Measurements from ENCODE around the gene ROBO1.
"Not testable (repeated sequence)": the region's sequence is repeated elsewhere in the genome, so short reads cannot be mapped to it uniquely, and the experiment has no call there.

ROBO1 gene

DNA sequence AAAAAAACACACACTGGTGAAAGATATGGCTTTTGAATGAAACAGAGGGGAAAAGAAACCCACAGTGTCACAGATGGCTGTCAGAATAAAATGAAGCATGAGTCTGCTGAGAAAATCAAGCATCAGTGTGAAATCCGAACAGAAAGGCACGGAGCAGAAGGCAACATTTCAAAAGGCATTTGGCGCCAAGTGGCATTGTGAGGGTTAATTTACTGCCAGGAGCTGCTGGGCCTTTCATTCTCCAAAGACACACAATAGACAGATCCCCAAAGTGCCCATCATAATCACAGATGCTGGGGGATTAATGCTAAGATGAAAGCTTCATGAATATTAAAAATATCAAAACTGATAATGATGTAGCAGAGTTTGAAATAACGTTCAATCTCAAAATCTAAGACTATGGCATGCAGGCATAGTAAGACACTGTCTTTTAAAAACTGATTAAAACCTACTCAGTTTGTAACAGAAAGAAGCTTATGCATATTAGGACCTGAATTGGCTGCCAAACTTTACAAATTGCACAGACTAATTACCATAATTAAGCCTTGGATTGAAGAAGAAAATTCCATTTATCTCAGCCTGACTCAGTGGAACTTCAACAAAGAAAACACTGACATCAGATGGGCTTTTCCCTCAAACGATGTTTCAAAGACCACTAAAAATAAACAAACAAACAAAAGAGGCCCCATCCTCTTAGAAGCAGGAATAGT lies 589.2 kb downstream of the ROBO1 start:
- in situ Hi-C loops (cut with HindIII; ENCODE audit: low sequenced_read_pairs) = no loop called here
- no peak for DNase-seq (ENCODE audit: low read depth)
- TF ChIP-seq, protein P1, sequence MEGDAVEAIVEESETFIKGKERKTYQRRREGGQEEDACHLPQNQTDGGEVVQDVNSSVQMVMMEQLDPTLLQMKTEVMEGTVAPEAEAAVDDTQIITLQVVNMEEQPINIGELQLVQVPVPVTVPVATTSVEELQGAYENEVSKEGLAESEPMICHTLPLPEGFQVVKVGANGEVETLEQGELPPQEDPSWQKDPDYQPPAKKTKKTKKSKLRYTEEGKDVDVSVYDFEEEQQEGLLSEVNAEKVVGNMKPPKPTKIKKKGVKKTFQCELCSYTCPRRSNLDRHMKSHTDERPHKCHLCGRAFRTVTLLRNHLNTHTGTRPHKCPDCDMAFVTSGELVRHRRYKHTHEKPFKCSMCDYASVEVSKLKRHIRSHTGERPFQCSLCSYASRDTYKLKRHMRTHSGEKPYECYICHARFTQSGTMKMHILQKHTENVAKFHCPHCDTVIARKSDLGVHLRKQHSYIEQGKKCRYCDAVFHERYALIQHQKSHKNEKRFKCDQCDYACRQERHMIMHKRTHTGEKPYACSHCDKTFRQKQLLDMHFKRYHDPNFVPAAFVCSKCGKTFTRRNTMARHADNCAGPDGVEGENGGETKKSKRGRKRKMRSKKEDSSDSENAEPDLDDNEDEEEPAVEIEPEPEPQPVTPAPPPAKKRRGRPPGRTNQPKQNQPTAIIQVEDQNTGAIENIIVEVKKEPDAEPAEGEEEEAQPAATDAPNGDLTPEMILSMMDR (IDR thresholded peaks at IDR 0.05; ENCODE audit: low read depth, low read length, missing control alignments) = no peak
- H3K4me3 ChIP-seq (ENCODE audit: low read depth, low read length) = no peak overlapping the region

DNA sequence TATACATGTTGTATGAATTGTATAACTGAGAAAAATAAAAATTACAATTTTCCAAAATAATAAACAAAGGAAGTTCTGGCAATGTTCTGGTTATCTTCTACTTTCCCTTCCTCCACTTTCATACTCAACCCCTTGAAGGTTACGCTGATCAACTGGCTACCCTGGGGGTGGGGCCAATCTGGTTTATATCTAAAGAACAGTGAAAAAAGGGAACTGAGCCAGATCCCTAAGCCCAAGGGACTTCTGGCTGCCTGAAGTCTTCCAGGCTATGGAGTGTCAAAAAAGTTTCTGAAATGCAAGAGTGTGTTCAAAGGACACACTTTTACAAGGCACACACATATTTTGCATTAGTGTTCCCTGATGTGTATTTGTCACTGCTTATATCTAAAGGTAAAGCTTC lies 591.9 kb downstream of the ROBO1 start:
- no peak overlapping the region for H3K4me3 ChIP-seq (ENCODE audit: low read depth, low read length)
- in situ Hi-C loops (cut with HindIII; ENCODE audit: low sequenced_read_pairs) = no loop called here
- no peak for DNase-seq (ENCODE audit: low read depth)
- TF ChIP-seq, protein P1 (IDR thresholded peaks at IDR 0.05; ENCODE audit: low read depth, low read length, missing control alignments) = no peak

GRCh38 chr3:79173259-79173658 lies 594.5 kb downstream of the ROBO1 start:
- H3K4me3 ChIP-seq (ENCODE audit: low read depth, low read length); DNase-seq (ENCODE audit: low read depth); in situ Hi-C loops (cut with HindIII; ENCODE audit: low sequenced_read_pairs): not testable (repeated sequence)

- DNase-seq (ENCODE audit: low read depth) = no peak
- H3K4me3 ChIP-seq (ENCODE audit: low read depth, low read length) = no peak overlapping the region
- TF ChIP-seq, protein P1 (IDR thresholded peaks at IDR 0.05; ENCODE audit: low read depth, low read length, missing control alignments) = no peak
- in situ Hi-C loops (cut with HindIII; ENCODE audit: low sequenced_read_pairs) = no loop called here
These were observed 595.6 kb downstream of the ROBO1 start for GRCh38 chr3:79172241-79172640.

GRCh38 chr3:79170021-79170420 lies 597.8 kb downstream of the ROBO1 start:
- in situ Hi-C loops (cut with HindIII; ENCODE audit: low sequenced_read_pairs) = no loop called here
- no peak overlapping the region for H3K4me3 ChIP-seq (ENCODE audit: low read depth, low read length)
- no peak for DNase-seq (ENCODE audit: low read depth)
- TF ChIP-seq, protein P1 (IDR thresholded peaks at IDR 0.05; ENCODE audit: low read depth, low read length, missing control alignments) = no peak

- TF ChIP-seq, protein P1 (IDR thresholded peaks at IDR 0.05; ENCODE audit: low read depth, low read length, missing control alignments) = no peak
- DNase-seq (ENCODE audit: low read depth) = peak; percentile 99
- in situ Hi-C loops (cut with HindIII; ENCODE audit: low sequenced_read_pairs) = no loop called here
- no peak overlapping the region for H3K4me3 ChIP-seq (ENCODE audit: low read depth, low read length)
These were observed 600.0 kb downstream of the ROBO1 start for GRCh38 chr3:79167651-79168416.

DNA sequence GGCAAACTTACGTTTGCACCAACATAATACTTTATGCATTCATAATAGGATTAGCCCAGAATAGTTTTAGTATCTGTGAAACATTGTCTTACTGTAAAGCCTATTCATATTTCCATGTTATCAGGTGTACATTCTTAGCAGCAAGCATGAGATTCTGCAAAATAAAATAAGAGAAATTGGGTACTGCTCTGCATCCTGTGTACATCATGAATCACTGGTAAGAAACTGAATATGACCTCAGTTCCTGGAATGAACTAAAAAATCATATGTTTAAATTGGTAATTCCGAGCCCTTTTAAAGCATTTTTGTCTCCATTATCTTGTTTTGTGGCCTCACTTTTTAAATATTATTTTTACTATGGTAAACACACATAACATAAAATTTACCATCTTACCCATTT lies 605.1 kb downstream of the ROBO1 start:
- TF ChIP-seq, protein P1 (IDR thresholded peaks at IDR 0.05; ENCODE audit: low read depth, low read length, missing control alignments) = no peak
- no peak overlapping the region for H3K4me3 ChIP-seq (ENCODE audit: low read depth, low read length)
- in situ Hi-C loops (cut with HindIII; ENCODE audit: low sequenced_read_pairs) = no loop called here
- DNase-seq (ENCODE audit: low read depth) = no peak
